Hepatic stellate cell (primary cell): ENCODE data around the gene POLDIP2.
"Not testable (repeated sequence)": the region's sequence is repeated elsewhere in the genome, so short reads cannot be mapped to it uniquely, and the experiment has no call there.

Experiments used
- DNase-seq: peaks from one replicate; pipeline ENCODE4 v3.0.0; 2011; ENCODE audit warnings: low spot score

Gene POLDIP2

GRCh38 chr17:28365487-28365886 lies 8.2 kb upstream of the POLDIP2 start:
- DNase-seq: no peak

- no peak for DNase-seq
Observed at GRCh38 chr17:28364665-28365363, 7.5 kb upstream of the POLDIP2 start, which contains the start of gene SEBOX. Gene SEBOX (minus strand): TSS chr17:28365199. CDS start chr17:28365151, 48 bp downstream.

- DNase-seq: no peak
Observed at GRCh38 chr17:28363776-28364650, 6.7 kb upstream of the POLDIP2 start.

GRCh38 chr17:28363186-28363585 lies 5.9 kb upstream of the POLDIP2 start:
- no peak for DNase-seq

GRCh38 chr17:28357901-28358197 lies 522 bp upstream of the POLDIP2 start:
- no peak for DNase-seq

GRCh38 chr17:28350271-28350670 lies 7.1 kb downstream of the POLDIP2 start:
- DNase-seq: no peak

- DNase-seq: no peak
Observed at GRCh38 chr17:28348979-28349378, 8.3 kb downstream of the POLDIP2 start.

DNA sequence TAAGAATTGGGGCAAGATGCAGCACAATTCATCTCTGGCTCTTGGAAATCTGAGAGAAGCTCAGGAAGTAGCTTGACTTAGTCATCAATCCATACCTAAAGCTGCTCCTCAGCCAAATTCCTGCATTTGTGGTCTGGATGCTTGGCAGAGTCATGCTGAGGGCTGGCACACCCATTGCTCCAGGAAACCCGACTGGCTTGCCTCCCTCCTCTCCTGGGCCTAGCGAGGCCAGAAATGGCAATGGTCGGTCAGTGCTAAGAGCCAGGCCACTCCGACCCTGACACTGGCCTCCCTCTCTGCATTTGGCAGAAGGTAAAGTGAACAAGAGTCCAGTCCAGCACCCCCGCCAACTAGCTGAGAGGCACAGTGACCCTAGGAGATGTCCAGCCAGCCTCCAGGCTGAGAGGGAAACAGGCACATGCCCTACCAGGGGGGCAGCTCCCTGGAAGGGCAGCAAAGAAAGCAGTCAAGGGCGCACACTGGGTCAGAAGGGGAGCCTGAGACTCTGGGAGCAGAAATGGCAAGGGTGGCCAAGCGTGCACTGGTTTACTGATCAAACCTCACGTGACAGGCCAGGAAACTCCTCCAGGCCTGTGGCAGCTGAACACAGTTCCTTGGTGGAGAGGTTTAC lies 10.0 kb downstream of the POLDIP2 start:
- peak; percentile 85 for DNase-seq

DNA sequence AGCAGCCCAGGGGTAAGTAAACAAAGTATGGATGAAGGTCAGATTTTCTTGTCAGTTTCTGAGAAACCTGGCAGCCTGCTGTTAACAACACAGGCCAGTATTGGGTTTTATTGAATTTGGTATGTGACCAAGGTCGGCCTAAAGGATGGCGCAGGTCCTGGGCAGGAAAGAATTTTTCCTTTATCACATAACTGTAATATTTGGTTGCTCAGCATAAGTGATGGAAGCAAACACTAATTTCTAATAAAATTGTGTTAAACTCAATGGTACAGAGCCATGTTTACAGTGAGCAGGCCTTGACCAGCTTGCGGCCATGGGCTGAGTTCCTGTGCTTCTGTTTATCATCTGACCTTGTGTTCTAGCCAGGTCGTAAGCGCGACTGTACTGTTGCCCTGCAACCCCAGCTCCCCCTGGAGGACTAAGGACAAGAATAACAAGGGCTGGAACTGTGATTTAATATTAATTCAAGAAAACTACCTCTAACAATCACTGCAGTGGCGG lies 10.5 kb downstream of the POLDIP2 start:
- DNase-seq: no peak

GRCh38 chr17:28346199-28346580 lies 11.1 kb downstream of the POLDIP2 start:
- no peak for DNase-seq

DNA sequence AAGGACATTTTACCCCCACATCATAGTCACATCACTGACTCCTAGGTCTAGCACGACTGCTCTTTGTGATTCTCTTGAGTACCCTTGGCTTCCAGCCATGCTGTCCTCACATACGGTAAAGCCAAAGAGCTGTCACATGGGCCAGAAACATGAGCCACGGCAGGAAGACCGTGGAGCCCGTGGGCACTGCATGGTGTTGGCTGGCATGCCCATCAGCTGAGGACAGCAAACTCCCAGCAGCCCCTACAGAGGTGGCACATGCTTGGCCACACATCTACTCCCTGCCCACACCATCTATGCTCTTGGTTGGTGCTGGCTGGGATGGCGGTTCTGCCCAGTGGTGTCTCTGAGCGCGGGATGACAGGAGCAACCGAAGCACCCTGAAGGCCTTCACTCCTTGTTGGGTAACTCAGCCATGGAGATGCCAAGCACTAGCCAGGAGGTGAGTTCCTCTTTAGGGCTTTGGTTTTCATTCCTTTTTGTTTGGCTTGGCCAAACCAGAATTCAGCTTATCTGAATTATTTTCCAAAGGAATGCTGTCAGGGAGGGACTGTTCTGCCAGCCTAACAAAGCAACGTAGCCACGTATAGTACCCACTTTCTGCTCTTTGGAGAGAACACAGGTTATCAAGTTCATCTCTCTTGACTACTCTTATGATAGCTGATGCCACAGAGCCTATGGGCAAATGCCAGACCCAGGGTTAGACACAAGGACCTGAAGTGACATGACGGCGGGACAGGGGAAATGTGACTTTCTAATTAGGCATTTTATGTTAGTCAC lies 11.7 kb downstream of the POLDIP2 start:
- DNase-seq: no peak

DNA sequence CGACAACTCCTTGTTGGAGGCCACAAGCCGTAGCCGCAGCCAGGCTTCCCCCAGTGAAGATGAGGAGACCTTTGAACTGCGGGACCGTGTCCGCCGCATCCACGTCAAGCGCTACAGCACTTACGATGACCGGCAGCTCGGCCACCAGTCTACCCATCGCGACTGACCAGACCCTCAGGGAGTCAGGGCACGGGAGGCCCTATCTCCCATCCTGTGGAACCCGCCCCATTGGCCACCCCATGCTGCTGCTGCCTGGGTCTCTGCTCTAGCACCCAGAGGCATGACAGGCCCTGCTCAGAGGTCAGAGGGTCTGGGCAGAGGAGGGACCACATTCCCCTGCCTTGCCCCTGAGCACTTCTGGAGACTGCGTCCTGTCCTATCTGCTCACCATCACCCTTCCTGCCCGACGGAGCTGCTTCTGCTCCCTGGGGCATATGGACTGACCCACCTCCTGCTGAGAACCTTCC lies 12.9 kb downstream of the POLDIP2 start:
- DNase-seq: no peak

- no peak for DNase-seq
Observed at GRCh38 chr17:28344011-28344410, 13.3 kb downstream of the POLDIP2 start.

GRCh38 chr17:28343491-28343932 lies 13.8 kb downstream of the POLDIP2 start:
- DNase-seq: no peak

GRCh38 chr17:28342313-28342712 lies 15.0 kb downstream of the POLDIP2 start:
- no peak for DNase-seq

- DNase-seq: no peak
Observed at GRCh38 chr17:28341516-28341915, 15.8 kb downstream of the POLDIP2 start.

GRCh38 chr17:28340374-28340773 lies 17.0 kb downstream of the POLDIP2 start:
- DNase-seq: no peak

GRCh38 chr17:28339431-28339830 lies 17.9 kb downstream of the POLDIP2 start:
- DNase-seq: no peak

DNA sequence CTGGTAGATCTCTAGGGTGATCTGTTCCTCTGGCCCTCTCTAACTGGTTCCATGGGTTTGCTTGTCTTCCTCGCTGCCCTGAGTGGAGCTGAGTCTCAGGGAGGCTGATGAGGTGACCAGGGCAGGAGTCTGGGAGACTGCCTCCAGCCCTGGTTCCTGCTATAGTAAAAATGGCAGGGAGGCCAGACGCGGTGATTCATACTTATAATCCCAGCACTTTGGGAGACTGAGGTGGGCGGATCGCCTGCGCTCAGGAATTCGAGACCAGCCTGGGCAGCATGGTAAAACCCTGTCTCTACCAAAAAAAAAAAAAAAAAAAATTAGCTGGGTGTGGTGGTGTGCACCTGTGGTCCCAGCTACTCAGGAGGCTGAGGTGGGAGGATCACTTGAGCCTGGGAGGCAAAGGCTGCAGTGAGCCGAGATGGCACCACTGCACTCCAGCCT lies 18.5 kb downstream of the POLDIP2 start:
- not testable (repeated sequence) for DNase-seq

DNA sequence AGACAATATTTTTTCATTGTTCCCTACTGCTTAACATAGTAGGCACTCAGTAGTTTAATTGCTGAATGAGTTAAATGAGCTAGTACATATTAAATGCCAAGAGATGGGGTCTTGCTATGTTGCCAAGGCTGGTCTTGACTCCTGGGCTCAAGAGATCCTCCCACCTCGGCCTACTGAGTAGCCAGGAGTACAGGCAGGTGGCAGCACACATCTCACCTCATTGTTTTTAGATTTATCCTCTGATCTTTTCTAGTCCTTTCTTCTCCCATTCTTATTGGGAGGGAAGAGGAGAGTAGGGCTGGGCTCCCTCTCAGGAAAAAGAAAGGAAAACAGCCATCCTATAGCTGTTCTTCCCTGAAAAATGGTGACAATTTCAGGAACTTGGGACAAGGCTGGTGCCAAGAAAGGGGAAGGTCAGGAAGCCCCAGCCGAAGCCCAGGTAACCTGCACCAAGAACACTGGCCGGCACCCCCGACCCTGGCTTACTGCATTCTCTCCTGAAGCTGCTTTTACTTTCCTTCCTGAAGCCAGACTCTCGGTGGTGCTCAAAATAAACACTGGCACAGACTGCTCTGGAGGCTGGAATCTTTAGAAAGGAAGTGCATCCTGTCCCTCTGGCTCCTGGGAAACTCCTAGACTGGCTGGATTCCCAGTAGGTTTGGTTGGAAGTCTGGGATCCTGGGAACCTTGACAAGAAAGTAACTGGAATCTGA lies 19.1 kb downstream of the POLDIP2 start:
- peak; percentile 68 for DNase-seq
